ENCODE data around the gene FBXO24.
A peak's percentile ranks its signal among the peaks of the same experiment; 100 is the strongest.

Gene FBXO24

DNA sequence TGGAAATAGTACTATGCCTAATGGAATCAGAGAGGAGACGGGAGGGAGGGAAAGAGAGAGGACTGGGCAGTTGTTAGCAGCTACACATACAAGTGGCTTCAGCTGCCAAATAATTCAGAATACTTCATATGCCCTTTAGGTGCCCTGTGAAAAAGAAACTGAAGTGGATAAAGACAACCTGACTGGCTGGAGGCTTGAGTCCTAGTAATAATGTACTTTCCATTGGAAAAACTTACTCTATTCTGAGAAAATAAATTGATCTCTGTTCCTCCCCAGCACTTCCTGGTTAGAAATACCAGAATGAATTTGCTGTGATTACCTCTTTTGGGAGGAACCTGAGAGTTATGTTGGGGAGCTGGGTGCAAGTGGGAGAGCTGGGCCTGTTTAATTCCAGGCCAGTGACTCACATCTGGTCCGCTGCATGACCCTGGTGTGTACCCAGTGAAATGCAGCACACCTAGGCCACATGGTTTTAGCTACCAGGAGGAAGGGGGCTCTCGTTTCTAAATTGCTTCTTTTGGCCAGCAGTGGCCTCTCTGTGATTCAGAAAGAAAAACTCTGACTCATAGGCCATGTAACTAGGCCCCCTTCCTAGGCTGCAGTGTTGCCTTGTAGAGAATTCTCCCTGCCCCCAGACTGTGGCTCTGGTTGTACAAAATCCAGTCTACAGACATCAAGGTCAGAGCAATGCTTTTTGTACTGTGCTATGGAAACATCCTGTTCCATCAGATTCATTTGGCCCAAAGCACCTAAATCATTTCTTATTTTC lies 40.6 kb upstream of the FBXO24 start (continued):
- TF ChIP-seq ZNF660 (tag by site-specific recombination; IDR thresholded peaks at IDR 0.05), result peak; percentile 76; the same call in 1 of the 2 replicates
- TF ChIP-seq, protein P1, sequence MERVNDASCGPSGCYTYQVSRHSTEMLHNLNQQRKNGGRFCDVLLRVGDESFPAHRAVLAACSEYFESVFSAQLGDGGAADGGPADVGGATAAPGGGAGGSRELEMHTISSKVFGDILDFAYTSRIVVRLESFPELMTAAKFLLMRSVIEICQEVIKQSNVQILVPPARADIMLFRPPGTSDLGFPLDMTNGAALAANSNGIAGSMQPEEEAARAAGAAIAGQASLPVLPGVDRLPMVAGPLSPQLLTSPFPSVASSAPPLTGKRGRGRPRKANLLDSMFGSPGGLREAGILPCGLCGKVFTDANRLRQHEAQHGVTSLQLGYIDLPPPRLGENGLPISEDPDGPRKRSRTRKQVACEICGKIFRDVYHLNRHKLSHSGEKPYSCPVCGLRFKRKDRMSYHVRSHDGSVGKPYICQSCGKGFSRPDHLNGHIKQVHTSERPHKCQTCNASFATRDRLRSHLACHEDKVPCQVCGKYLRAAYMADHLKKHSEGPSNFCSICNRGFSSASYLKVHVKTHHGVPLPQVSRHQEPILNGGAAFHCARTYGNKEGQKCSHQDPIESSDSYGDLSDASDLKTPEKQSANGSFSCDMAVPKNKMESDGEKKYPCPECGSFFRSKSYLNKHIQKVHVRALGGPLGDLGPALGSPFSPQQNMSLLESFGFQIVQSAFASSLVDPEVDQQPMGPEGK (tag by site-specific recombination; IDR thresholded peaks at IDR 0.05), result peak; percentile 86
- TF ChIP-seq, protein P2, sequence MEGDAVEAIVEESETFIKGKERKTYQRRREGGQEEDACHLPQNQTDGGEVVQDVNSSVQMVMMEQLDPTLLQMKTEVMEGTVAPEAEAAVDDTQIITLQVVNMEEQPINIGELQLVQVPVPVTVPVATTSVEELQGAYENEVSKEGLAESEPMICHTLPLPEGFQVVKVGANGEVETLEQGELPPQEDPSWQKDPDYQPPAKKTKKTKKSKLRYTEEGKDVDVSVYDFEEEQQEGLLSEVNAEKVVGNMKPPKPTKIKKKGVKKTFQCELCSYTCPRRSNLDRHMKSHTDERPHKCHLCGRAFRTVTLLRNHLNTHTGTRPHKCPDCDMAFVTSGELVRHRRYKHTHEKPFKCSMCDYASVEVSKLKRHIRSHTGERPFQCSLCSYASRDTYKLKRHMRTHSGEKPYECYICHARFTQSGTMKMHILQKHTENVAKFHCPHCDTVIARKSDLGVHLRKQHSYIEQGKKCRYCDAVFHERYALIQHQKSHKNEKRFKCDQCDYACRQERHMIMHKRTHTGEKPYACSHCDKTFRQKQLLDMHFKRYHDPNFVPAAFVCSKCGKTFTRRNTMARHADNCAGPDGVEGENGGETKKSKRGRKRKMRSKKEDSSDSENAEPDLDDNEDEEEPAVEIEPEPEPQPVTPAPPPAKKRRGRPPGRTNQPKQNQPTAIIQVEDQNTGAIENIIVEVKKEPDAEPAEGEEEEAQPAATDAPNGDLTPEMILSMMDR (tag by site-specific recombination; IDR thresholded peaks at IDR 0.05), result peak; percentile 50; the same call in 1 of the 2 replicates
- TF ChIP-seq ZBTB20 (tag by site-specific recombination; IDR thresholded peaks at IDR 0.05), result peak; percentile 49; the same call in 1 of the 2 replicates
- TF ChIP-seq ZNF335 (tag by site-specific recombination; conservative IDR thresholded peaks at IDR 0.05), result peak; percentile 45
- TF ChIP-seq, protein P3, sequence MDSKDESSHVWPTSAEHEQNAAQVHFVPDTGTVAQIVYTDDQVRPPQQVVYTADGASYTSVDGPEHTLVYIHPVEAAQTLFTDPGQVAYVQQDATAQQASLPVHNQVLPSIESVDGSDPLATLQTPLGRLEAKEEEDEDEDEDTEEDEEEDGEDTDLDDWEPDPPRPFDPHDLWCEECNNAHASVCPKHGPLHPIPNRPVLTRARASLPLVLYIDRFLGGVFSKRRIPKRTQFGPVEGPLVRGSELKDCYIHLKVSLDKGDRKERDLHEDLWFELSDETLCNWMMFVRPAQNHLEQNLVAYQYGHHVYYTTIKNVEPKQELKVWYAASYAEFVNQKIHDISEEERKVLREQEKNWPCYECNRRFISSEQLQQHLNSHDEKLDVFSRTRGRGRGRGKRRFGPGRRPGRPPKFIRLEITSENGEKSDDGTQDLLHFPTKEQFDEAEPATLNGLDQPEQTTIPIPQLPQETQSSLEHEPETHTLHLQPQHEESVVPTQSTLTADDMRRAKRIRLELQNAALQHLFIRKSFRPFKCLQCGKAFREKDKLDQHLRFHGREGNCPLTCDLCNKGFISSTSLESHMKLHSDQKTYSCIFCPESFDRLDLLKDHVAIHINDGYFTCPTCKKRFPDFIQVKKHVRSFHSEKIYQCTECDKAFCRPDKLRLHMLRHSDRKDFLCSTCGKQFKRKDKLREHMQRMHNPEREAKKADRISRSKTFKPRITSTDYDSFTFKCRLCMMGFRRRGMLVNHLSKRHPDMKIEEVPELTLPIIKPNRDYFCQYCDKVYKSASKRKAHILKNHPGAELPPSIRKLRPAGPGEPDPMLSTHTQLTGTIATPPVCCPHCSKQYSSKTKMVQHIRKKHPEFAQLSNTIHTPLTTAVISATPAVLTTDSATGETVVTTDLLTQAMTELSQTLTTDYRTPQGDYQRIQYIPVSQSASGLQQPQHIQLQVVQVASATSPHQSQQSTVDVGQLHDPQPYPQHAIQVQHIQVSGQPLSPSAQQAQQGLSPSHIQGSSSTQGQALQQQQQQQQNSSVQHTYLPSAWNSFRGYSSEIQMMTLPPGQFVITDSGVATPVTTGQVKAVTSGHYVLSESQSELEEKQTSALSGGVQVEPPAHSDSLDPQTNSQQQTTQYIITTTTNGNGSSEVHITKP (tag by site-specific recombination; IDR thresholded peaks at IDR 0.05), result peak; percentile 36
- peak; percentile 55; the same call in 1 of the 2 replicates for TF ChIP-seq GLIS1 (tag by site-specific recombination; IDR thresholded peaks at IDR 0.05)

DNA sequence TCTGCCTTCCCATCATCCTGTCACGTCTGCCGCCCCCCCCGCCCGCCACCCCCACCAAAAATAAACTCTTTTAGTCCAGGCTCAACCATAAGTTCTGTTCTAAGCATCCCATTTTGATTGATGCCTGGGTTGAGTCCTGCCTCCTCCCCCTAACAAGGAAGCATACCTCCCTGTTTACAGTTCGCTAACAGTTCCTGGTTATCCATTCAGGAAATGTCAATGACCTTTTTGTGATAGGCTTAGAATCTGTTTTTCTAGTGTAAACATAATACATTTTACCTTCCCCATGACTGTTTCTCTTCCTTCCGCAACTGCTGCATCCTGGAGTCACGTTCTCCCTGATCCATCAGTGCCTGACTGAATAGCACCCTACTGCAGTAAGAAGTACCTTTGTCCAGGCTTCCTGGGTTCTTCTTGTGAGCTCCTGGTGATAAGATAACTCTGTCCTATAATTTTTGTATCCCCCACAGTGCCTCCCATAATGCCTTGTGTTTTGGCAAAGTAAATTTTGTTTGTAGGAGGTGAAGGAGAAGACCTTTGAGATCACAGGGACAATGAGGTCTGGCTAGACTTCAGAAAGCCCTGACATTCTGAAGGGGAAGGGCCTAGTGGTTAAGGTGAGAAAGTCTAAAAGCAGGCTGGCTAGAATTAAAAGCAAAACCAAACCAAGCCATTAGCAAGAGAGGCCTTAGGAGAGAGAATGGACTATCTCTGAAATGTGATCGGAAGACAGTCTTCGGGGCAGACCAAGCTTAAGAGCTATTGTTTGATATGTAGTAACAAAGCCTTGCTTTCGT lies 39.8 kb upstream of the FBXO24 start:
- Histone ChIP-seq H3K27ac (ENCODE audit: extremely low read depth, low read depth, low read length) (peak overlapping the region; percentile 72), H3K9me3 (ENCODE audit: control insufficient read depth, insufficient read depth, low read depth, low read length) (no peaks in the 10 kb centered on the region), H3K4me3 (ENCODE audit: low read depth, low read length) (no peak overlapping the region), H3K36me3 (ENCODE audit: control insufficient read depth in 2 of 2, insufficient read depth in 1 of 2, low read length in 2 of 2) (peaks cover 7 to 13% of the 10 kb centered on the region in 2 experiments; a peak in 2 of 3 replicates), H3K4me1 (ENCODE audit: control insufficient read depth, insufficient read depth, low read length) (peaks cover 39% of the 10 kb centered on the region)
- TF ChIP-seq ZBTB20 (tag by site-specific recombination; IDR thresholded peaks at IDR 0.05), result 0 out of 2 replicates have a peak, but pooled peaks have one; percentile 7
- TF ChIP-seq, protein P3 (tag by site-specific recombination; IDR thresholded peaks at IDR 0.05), result 0 out of 2 replicates have a peak, but pooled peaks have one; percentile 33
- no peak for TF ChIP-seq ZNF843 (tag by site-specific recombination; IDR thresholded peaks at IDR 0.05)
- TF ChIP-seq ZNF549 (tag by site-specific recombination; IDR thresholded peaks at IDR 0.05), result no peak
- TF ChIP-seq ZIC2 (tag by site-specific recombination; IDR thresholded peaks at IDR 0.05), result 0 out of 2 replicates have a peak, but pooled peaks have one; percentile 12
- no peak for TF ChIP-seq ZNF701 (tag by site-specific recombination; IDR thresholded peaks at IDR 0.05)
- TF ChIP-seq ZNF335 (tag by site-specific recombination; conservative IDR thresholded peaks at IDR 0.05), result peak; percentile 4; the same call in 1 of the 2 replicates
- TF ChIP-seq GLIS1 (tag by site-specific recombination; IDR thresholded peaks at IDR 0.05), result peak; percentile 75
- ChIA-PET CTCF (interaction anchor here (0.6 to 4.1 kb wide), 11 partner anchors 8 to 407 kb away, joined by 3 to 36 read pairs (median 4); partner anchors contain the start of gene TSC22D4), POLR2A (interaction anchor here (0.6 to 1.8 kb wide), 4 partner anchors 40 to 619 kb away, joined by 3 to 5 read pairs (median 3); partner anchors contain the start of genes FBXO24, LRCH4, MEPCE and VGF)
